IPS DF 6.9 (cell line): ENCODE results near the gene KCTD15.

ENCODE experiments used
- DNase-seq: peaks from one replicate; pipeline ENCODE4 v3.0.0-alpha.2; 2013; ENCODE audit warnings: low read depth, low spot score
- H3K27ac ChIP-seq: one replicate; pipeline ENCODE4 v1.5.1; 2013; ENCODE audit warnings: low read length, control low read depth
- H3K27me3 ChIP-seq: 2 replicates; pipeline ENCODE4 v1.6.1; 2013; ENCODE audit warnings: mild to moderate bottlenecking, low read length; ENCODE audit not compliant: control insufficient read depth, insufficient read depth
- H3K36me3 ChIP-seq: 2 replicates; pipeline ENCODE4 v1.6.1; 2013; ENCODE audit warnings: low read length; ENCODE audit not compliant: control insufficient read depth, insufficient read depth
- H3K4me1 ChIP-seq: 2 replicates; pipeline ENCODE4 v1.6.1; 2013; ENCODE audit warnings: low read length; ENCODE audit not compliant: control insufficient read depth, insufficient read depth
- H3K4me3 ChIP-seq: 2 replicates; pipeline ENCODE4 v1.5.1; 2013; ENCODE audit warnings: mild to moderate bottlenecking, low read length
- H3K9me3 ChIP-seq: 2 replicates; pipeline ENCODE4 v1.6.1; 2013; ENCODE audit warnings: low read length, inconsistent platforms; ENCODE audit not compliant: control insufficient read depth, insufficient read depth
- WGBS: extraction: QIAGEN DNeasy Blood & Tissue Kit; methylation state at CpG from one replicate; pipeline ENCODE4 v1.1.7; 2013; ENCODE audit warnings: mixed read lengths, missing lambda C conversion rate; ENCODE audit not compliant: insufficient read length, insufficient coverage; 5-methylcytosine and 5-hydroxymethylcytosine counted together

Gene KCTD15

GRCh38 chr19:33823341-33823740, 26.7 kb downstream of the KCTD15 start:
- no peak for DNase-seq
- Histone ChIP-seq H3K27ac (no peak overlapping the region), H3K9me3 (no peaks in the 10 kb centered on the region), H3K36me3 (no peaks in the 10 kb centered on the region), H3K27me3 (no peaks in the 10 kb centered on the region), H3K4me1 (peaks cover 3% of the 10 kb centered on the region), H3K4me3 (no peak overlapping the region)

- Histone ChIP-seq H3K9me3 (no peaks in the 10 kb centered on the region), H3K36me3 (no peaks in the 10 kb centered on the region), H3K4me1 (peaks cover 3% of the 10 kb centered on the region), H3K27ac (no peak overlapping the region), H3K4me3 (no peak overlapping the region), H3K27me3 (no peaks in the 10 kb centered on the region)
- no CpG with 5 or more reads among the region's 6 CpGs for WGBS
- no peak for DNase-seq
Observed at GRCh38 chr19:33825556-33825955, 28.9 kb downstream of the KCTD15 start.

GRCh38 chr19:33826521-33826920, 29.9 kb downstream of the KCTD15 start:
- no peaks in the 10 kb centered on the region; the same call in 1 of the 2 replicates for H3K4me1 ChIP-seq
- no peak overlapping the region for H3K27ac ChIP-seq
- no peaks in the 10 kb centered on the region for H3K9me3 ChIP-seq
- no CpG with 5 or more reads among the region's 7 CpGs for WGBS
- no peak for DNase-seq
- no peaks in the 10 kb centered on the region for H3K36me3 ChIP-seq
- no peak overlapping the region for H3K4me3 ChIP-seq
- H3K27me3 ChIP-seq, result no peaks in the 10 kb centered on the region

- no peak overlapping the region for H3K27ac ChIP-seq
- no CpG with 5 or more reads among the region's 13 CpGs for WGBS
- H3K36me3 ChIP-seq, result no peaks in the 10 kb centered on the region
- no peak for DNase-seq
- no peaks in the 10 kb centered on the region for H3K9me3 ChIP-seq
- no peaks in the 10 kb centered on the region for H3K27me3 ChIP-seq
- no peaks in the 10 kb centered on the region; the same call in 1 of the 2 replicates for H3K4me1 ChIP-seq
- H3K4me3 ChIP-seq, result no peak overlapping the region
Observed at GRCh38 chr19:33828266-33829075, 31.8 kb downstream of the KCTD15 start.

- DNase-seq, result no peak
- Histone ChIP-seq H3K27ac (no peak overlapping the region), H3K4me3 (no peak overlapping the region), H3K27me3 (no peaks in the 10 kb centered on the region), H3K4me1 (no peaks in the 10 kb centered on the region; the same call in 1 of the 2 replicates), H3K36me3 (no peaks in the 10 kb centered on the region), H3K9me3 (no peaks in the 10 kb centered on the region)
- no CpG with 5 or more reads among the region's 3 CpGs for WGBS
Observed at GRCh38 chr19:33830264-33830663, 33.6 kb downstream of the KCTD15 start.

- no peaks in the 10 kb centered on the region for H3K36me3 ChIP-seq
- H3K27me3 ChIP-seq, result no peaks in the 10 kb centered on the region
- no CpG with 5 or more reads among the region's 1 CpG for WGBS
- no peaks in the 10 kb centered on the region; the same call in 1 of the 2 replicates for H3K4me1 ChIP-seq
- no peak for DNase-seq
- no peak overlapping the region for H3K27ac ChIP-seq
- no peaks in the 10 kb centered on the region for H3K9me3 ChIP-seq
- H3K4me3 ChIP-seq, result no peak overlapping the region
Observed at GRCh38 chr19:33831825-33832224, 35.2 kb downstream of the KCTD15 start.

GRCh38 chr19:33832633-33833032, 36.0 kb downstream of the KCTD15 start:
- Histone ChIP-seq H3K4me1 (no peaks in the 10 kb centered on the region; the same call in 1 of the 2 replicates), H3K27me3 (no peaks in the 10 kb centered on the region), H3K9me3 (no peaks in the 10 kb centered on the region), H3K27ac (no peak overlapping the region), H3K4me3 (no peak overlapping the region), H3K36me3 (no peaks in the 10 kb centered on the region)
- DNase-seq, result no peak
- WGBS, result no CpG with 5 or more reads among the region's 7 CpGs

GRCh38 chr19:33840382-33840781, 43.7 kb downstream of the KCTD15 start:
- no CpG with 5 or more reads among the region's 4 CpGs for WGBS
- Histone ChIP-seq H3K27ac (no peak overlapping the region), H3K4me1 (no peaks in the 10 kb centered on the region), H3K36me3 (no peaks in the 10 kb centered on the region), H3K9me3 (no peaks in the 10 kb centered on the region), H3K4me3 (no peak overlapping the region), H3K27me3 (no peaks in the 10 kb centered on the region)
- DNase-seq, result no peak

GRCh38 chr19:33840783-33841182, 44.1 kb downstream of the KCTD15 start:
- no peak for DNase-seq
- H3K27me3 ChIP-seq, result no peaks in the 10 kb centered on the region
- no peaks in the 10 kb centered on the region for H3K9me3 ChIP-seq
- H3K27ac ChIP-seq, result no peak overlapping the region
- no peaks in the 10 kb centered on the region for H3K4me1 ChIP-seq
- no peak overlapping the region for H3K4me3 ChIP-seq
- no peaks in the 10 kb centered on the region for H3K36me3 ChIP-seq
- WGBS, result no CpG with 5 or more reads among the region's 4 CpGs

GRCh38 chr19:33841685-33842084, 45.0 kb downstream of the KCTD15 start:
- H3K36me3 ChIP-seq, result no peaks in the 10 kb centered on the region
- no CpG with 5 or more reads among the region's 5 CpGs for WGBS

GRCh38 chr19:33844478-33844877, 47.8 kb downstream of the KCTD15 start:
- Histone ChIP-seq H3K9me3 (no peaks in the 10 kb centered on the region), H3K4me3 (no peak overlapping the region)
- no CpG with 5 or more reads among the region's 3 CpGs for whole genome bisulfite sequencing

More at GRCh38 chr19:33841685-33842084, 45.0 kb downstream of the KCTD15 start:
- H3K4me1 ChIP-seq, result no peaks in the 10 kb centered on the region
- DNase-seq, result no peak
- no peaks in the 10 kb centered on the region for H3K9me3 ChIP-seq
- no peak overlapping the region for H3K4me3 ChIP-seq
- H3K27ac ChIP-seq, result no peak overlapping the region
- H3K27me3 ChIP-seq, result no peaks in the 10 kb centered on the region

More at GRCh38 chr19:33844478-33844877, 47.8 kb downstream of the KCTD15 start:
- Histone ChIP-seq H3K4me1 (no peaks in the 10 kb centered on the region), H3K27me3 (no peaks in the 10 kb centered on the region), H3K36me3 (no peaks in the 10 kb centered on the region), H3K27ac (no peak overlapping the region)
- no peak for DNase-seq
